ENCODE data around the gene XPO1.
A peak's percentile ranks its signal among the peaks of the same experiment; 100 is the strongest.
"Not testable (repeated sequence)": the region's sequence is repeated elsewhere in the genome, so short reads cannot be mapped to it uniquely, and the experiment has no call there.

The XPO1 gene, protein sequence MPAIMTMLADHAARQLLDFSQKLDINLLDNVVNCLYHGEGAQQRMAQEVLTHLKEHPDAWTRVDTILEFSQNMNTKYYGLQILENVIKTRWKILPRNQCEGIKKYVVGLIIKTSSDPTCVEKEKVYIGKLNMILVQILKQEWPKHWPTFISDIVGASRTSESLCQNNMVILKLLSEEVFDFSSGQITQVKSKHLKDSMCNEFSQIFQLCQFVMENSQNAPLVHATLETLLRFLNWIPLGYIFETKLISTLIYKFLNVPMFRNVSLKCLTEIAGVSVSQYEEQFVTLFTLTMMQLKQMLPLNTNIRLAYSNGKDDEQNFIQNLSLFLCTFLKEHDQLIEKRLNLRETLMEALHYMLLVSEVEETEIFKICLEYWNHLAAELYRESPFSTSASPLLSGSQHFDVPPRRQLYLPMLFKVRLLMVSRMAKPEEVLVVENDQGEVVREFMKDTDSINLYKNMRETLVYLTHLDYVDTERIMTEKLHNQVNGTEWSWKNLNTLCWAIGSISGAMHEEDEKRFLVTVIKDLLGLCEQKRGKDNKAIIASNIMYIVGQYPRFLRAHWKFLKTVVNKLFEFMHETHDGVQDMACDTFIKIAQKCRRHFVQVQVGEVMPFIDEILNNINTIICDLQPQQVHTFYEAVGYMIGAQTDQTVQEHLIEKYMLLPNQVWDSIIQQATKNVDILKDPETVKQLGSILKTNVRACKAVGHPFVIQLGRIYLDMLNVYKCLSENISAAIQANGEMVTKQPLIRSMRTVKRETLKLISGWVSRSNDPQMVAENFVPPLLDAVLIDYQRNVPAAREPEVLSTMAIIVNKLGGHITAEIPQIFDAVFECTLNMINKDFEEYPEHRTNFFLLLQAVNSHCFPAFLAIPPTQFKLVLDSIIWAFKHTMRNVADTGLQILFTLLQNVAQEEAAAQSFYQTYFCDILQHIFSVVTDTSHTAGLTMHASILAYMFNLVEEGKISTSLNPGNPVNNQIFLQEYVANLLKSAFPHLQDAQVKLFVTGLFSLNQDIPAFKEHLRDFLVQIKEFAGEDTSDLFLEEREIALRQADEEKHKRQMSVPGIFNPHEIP (N-terminal part only)

DNA sequence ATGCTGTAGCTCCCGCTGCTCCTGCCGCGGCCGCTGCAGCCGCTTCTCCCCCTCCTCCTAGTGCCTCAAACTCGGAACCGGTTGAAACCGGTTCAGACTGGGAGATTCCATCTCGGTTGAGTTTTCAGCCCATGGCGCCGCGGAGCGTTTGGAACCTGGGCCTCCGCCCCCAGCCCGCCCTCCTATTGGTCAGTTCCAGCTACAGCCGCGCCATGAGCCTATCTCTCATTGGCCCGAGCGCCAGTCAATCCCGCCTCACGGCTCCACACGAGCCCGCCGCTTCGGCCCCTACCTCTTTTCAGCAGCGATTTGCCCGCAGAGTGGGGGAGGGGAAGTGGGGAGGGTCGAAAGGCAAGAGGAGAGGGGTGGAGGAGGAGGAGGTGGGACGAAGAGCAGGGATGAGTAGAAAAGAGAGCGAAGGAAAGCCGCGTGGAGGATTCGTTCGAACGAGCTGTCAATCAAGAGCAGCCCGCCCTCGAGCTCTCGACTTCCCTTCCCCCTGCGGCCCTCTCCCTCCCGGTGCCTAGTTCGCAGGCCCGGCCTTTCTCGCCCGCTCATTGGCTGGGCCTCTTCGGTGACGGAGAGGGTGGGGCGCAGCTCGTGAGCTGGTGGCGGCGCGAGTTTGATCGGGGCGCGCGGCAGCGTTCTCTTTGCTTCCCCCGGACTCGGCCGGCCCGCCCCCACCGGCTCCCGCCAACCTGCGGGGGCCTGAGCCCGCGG lies at the start of gene XPO1:
XPO1 (minus strand) TSS at position 157 of the 720 bp plus-strand sequence. CDS start 4,459 bp downstream, outside the sequence.
- peak; percentile 100 for DNase-seq

DNA sequence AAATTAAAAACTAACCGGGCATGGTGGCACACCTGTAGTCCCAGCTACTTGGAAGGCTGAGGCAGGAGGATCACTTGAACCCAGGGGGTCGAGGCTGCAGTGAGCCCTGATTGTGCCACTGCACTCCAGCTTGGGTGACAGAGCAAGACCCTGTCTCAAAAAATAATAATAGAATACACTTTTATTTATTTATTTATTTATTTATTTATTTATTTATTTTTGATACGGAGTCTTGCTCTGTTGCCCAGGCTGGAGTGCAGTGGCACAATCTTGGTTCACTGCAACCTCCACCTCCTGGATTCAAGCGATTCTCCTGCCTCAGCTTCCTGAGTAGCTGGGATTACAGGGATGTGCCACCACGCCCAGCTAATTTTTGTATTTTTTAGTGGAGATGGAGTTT lies 48.8 kb upstream of the XPO1 start:
- not testable (repeated sequence) for DNase-seq

DNA sequence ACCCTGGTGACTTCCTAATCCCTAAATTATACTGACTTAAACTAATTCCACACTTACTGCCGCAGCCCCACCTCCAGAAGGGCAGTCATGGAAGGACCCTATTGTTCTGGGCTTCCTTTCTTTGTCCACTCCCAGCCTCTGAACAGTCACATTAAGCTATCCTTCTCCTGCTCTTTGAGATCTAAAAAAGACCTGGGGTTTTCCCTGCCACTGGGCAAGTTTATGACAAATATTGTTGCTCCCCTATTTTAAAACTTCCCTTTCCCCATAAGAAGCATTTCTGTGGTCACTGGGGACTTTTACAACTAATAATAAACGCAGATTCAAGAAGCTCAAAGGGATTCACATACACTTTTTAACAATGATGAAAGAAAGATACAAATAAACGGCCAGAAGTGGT lies 47.2 kb upstream of the XPO1 start:
- no peak for DNase-seq

DNA sequence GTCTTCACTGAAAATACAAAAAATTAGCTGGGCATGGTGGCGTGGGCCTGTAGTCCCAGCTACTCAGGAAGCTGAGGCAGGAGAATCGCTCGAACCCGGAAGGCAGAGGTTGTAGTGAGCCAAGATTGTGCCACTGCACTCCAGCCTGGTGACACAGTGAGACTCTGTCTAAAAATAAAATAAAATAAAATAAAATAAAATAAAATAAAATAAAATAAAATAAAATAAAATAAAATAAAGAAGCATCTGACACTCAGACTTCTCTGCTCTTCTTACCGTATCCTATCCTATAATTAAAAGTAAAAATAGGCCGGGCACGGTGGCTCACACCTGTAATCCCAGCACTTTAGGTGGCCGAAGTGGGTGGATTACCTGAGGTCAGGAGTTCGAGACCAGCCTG lies 46.2 kb upstream of the XPO1 start:
- DNase-seq: not testable (repeated sequence)

DNA sequence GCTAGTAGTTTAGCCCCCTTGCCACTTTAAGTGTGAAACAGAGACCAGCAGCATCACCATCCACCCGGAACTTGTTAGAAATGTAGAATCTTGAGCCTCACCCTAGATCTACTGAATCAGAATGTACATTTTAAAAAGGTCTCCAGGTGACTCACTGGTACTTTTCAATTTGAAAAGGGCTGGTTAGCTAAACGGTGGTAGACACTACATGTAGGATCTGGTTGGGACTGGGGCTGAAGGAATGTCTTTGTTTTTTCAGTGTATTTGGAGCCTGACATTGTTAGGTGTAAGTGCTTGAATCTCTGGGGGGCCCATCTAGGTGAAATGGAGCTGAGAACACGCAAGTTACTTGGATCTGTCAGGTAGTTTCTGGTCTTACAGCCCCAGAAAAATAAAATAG lies 44.0 kb upstream of the XPO1 start:
- no peak for DNase-seq

DNA sequence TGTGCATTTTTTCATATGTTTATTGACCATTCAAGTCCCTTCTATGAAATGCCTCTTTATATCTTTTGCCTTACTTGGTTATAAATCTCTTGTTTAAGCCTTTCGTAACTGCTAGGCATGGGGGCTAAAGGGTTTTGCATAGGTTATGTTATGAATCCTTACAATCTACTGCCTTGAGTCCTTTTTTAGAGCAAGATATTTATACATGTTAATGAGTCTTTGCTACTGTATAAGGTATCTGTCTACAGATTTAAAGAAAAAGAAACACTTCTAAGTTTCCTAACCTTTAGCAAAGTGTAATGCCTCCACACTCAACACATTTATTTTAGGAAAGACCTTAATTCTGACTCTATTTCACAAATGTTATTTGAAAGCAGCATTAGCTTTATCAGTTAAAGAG lies 43.6 kb upstream of the XPO1 start:
- no peak for DNase-seq

DNA sequence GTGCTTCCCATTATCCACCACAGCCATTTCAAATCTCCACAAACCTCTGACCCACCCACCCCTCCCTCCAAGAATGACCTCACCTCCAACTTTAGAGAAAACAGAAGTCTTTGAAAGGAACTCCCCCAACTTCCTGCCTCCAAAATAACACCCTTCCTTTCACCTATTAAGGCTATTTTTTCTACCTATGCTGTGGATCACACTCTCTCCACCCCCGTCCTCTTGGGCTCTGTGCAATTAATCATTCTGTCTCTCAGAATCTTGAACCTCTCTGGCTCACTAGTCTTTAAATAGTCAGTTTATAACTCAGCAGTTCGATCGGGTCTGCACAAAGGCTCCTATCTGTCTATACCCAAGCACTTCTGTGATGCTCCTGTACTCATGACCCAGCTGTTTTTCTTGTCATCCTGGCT lies 37.3 kb upstream of the XPO1 start:
- DNase-seq: no peak

DNA sequence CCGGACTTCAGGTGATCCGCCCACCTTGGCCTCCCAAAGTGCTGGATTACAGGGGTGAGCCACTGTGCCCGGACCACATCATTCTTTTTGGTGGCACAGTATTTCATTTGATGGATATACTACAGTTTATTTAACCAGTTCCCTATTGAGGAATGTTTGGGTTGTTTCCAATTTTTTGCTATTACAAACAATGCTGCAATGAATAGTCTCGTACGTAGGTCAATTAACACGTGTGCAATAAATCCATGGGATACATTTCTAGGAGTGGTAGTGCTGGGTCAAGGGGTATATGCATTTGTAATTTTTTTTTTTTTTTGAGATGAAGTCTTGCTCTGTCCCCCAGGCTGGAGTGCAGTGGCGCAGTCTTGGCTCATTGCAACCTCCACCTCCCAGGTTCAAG lies 28.4 kb upstream of the XPO1 start:
- DNase-seq: no peak

DNA sequence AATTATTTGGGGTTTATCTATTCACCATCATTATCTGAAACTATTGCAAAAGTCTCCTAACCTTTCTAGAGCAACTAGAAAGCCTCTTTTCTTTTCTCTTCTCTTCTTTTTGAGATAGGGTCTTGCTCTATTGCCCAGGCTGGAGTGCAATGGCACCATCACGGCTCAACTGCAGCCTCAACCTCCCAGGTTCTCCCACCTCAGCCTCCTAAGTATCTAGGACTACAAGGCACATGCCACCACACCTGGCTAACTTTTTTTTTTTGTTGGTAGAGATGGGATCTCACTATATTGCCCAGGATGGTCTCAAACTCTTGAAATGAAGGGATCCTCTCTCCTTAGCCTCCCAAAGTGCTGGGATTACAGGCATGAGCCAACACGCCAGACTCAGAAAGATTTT lies 24.5 kb upstream of the XPO1 start:
- no peak for DNase-seq

DNA sequence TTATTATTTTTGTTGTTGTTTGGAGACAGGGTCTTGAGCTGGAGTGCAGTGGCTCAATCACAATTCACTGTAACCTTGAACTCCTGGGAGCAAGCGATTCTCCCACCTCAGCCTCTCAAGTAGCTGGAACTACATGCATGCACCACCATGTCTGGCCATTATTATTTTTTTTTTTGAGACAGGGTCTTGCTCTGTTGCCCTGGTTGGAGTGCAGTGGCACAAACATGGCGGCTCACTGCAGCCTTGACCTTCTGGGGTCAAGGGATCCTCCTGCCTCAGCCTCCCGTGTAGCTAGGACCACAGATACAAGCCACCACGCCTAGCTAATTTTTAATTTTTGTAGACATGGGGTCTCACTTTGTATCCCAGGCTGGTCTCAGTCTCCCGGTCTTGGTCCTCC lies 20.0 kb upstream of the XPO1 start:
- DNase-seq: no peak

DNA sequence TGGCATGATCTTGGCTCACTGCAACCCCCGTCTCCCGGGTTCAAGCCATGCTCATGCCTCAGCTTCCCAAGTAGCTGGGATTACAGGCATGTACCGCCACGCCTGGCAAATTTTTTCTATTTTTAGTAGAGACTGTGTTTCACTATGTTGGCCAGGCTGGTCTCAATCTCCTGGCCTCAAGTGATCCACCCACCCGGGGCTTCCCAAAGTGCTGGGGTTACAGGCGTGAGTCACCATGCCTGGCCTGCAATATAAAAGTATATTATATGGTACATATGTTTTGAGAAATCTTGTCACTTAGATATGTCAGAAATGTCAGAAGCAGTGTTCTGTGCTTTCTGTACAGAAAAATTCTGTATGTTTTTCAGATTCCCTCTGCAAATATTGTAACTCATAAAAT lies 19.2 kb upstream of the XPO1 start:
- DNase-seq: no peak

DNA sequence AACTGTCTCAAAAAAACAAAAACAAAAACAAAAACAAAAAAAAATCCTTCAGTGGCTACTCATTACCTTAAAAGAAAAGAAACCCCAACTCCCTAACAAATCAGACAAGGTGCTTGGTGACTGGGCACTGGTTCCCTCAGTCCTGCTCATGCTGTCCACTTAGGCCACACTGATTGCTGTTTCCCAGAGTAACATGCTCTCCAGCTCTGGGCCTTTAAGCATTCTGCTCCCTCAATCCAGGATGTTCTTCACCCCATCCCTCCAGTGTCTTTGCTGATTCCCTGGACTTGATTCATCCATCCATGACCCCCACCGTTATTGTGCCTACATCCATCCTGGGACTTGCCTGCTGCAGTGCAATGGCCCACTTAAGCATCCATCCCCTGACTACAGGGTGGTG lies 16.4 kb upstream of the XPO1 start:
- DNase-seq: no peak

DNA sequence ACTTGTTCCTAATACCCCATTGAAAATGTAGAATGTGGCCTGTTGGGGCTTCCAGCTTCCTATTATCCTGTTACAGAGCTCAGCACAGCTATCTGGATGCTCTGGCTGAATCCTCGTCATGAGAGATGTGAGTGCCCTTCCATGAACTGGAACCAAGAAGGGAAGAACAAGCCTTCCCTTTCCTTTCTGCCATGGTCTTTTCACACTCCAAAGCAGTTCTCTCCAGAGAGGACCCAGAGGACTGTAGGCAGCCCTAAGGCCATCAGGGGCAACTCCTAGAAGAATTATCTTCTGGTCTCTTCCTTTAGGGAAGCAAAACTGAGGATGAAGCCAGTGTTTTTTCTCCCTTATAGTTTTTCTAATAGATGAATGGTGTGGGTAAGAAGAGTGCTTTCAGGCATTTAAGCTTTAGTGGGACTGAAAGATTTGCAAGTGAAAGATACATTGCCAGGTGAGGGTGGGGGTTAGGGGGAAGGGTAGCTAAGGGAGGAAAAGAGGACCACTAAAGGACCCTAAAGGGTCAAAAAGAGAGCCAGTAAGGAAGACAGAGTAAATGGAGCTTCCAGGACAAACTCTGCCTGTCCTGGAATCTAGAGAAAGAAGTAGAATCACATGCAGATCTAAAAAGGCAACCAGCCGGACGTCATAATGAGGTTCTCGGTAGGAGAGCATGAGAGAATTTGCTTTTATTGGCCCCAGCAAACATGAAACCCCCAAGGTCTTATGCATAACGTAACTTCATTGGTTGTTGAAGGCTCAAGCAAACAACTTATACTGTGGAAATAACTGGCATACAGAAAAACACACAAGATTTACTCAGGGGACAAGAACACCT lies 12.4 kb upstream of the XPO1 start:
- no peak for DNase-seq

DNA sequence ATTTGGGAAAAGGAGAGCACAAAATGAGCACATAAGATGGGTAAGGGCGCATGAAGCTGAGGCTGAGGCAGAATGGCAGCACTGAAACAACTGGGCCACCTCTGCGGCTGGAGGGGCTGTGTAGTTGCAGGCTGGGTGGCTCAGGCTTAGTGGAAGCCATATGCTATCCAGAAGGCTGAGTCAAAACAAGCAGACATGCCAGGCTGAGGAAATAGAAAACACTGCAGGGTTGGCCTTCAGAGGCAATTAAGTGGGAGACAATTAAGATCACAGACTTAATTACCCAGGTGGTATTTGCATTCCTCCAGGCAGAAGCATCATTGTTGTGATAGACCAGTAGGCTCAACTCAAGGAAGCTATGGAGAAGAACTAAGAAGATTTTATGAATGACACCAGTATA lies 11.4 kb upstream of the XPO1 start:
- DNase-seq: no peak

DNA sequence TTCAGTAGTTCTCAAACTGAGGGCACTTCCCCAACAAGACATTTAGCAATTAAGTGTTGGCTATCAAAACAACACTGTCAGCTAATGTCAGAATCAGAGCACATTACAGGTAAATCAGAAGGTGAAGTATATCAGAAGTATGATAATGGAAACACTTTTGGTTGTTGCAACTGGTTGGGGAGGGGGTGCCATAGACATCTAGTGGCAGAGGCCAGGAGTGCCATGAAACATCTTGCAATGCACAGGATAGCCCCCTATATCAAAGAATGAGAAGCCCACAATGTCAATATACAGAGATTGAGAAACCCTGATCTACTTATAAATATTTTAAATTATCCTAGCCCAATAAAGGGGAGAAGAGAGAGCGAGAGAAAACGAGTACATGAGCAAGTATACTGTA lies 4.9 kb upstream of the XPO1 start:
- no peak for DNase-seq

DNA sequence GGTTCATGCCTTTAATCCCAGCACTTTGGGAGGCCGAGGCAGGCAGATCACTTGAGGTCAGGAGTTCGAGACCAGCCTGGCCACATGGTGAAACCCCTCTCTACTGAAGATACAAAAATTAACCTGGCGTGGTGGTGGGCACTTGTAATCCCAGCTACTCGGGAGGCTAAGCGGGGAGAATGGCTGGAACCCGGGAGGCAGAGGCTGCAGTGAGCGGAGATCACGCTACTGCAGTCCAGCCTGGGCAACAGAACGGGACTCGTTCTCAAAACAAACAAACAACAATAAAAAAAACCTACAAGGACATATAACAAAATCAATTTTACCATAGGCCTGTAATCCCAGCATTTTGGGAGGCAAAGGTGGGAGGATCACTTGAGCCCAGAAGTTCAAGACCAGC lies 2.0 kb upstream of the XPO1 start:
- not testable (repeated sequence) for DNase-seq

DNA sequence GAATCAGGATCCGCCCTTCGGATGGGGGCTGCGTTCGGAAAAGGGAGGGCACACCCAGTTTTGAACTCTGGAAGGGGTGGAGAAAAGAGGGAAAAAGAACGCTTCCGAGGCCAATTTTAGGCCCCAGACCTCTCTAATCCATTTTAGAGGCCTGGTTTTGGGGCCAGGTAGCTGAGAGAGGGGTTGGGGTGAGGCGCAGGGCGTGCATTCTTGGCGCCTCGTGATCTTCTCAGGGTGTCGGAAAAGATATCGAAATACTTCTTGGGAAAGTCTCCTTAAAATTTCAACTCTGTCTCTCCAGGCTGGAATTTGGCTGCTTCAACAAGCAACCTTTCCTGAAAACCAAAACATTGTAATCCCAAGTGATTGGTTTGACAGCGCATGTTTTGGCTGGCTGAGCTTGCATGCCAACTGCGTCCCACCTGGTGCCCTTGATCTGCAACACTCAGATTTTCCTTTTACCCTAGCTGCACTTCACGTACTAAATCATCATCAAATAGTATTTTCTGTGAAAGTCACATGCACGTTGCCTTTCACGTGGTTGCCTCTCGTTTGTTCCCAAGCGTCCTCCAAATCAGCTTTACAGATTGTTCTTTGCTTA lies 864 bp upstream of the XPO1 start:
- peak; percentile 75 for DNase-seq

DNA sequence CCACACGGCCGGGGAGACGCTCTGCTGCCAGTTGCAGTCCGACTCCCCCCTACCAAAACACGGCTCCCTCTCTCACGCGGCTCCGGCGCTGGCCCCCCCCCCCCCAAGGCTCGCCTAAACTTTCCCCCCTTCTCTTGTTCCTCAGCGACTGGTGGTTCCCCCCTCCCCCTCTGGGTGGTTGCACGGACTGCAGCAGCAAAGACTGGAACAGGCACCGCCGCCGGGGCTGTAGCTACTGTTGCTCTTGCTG lies 281 bp downstream of the XPO1 start:
- no peak for DNase-seq

DNA sequence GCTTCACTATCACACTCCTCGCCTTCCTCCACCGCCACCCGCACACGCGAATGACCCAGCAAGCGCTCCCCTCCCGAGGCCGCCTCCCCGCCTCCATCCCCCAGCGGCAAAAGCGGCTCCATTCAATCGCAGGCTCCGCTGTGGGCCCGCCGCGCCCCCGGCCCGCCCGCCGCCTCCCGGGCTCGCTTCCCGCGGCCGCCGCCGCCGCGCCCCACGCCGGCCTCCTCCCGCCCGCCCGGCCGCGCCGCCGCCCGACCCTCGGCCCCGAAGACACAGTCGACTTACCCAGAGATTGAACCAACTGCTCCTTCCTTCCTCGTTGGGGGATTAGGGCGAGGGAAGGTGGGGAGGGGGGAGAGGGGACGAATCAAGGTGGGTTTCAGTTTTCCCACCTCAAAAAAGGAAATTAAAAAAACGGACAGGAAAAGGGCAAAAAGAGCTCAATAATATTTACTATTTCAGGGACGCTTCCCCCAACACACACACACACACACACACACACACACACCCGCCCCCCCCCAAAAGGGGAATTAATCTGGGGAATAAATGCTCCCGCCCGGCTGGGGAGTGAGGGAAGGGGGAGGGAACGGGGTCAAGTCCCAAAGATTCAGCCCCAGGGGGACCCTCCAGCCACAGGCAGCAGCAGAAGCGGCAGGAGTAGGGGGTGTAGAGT lies 743 bp downstream of the XPO1 start:
- DNase-seq: no peak

DNA sequence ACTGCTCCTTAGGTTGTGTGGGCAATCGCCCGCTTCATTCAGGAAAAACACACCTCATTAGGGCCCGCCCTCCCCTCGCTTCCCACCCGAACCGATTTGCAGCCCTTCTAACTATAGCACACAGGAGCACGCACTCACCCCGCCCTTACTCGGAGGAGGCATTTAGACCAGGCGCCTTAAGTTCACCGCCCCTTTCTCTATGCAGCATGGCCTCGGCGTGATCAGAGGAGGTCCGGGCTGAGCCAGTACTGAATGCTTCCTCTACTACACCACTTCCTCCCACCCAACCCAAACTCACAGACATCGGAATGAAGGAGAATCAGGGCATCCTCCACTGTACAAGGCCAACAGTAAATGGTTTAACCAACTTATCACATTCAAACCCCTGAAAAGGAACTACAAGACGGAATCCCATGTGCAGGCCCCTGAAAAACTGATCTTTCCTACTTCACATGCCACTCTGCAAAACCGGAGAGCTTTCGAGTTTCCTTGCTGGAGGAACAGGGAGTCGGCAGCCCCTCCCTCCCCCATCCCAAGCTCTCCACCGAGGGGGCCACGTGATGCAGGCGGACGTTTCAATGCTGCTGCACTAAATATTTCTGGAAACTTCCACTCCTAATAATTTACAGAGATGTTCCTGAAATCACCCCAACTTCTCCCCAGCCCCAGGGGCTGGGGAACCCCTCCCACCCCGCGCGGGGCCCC lies 1.4 kb downstream of the XPO1 start:
- peak; percentile 83 for DNase-seq

DNA sequence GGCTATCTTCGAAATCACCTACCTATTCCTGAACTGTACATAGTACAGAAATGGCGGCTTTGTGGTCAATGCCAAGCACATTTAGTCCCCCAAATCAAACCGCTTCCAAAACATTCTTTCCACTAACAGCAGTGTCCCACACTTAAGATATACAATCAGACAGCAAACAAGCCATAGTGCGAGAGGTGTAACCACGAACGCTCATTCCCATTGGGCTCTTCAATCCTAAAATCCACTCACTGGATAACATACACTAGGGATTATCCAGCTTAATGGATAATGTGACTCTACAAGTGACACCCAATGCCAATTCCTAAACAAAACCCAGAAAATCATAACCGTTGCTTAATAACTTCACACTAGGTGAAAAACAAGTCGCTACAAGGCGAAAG lies 2.0 kb downstream of the XPO1 start:
- DNase-seq: no peak
